PC-9 (cell line): ENCODE results near the gene PLA2G1B.

ENCODE experiments used
- EZH2 ChIP-seq: fragments of 200-600 bp; sonication (generic); IDR thresholded peaks from 2 replicates; pipeline ENCODE4 v1.8.0; 2017; ENCODE audit warnings: antibody characterized with exemption, low read depth
- TF ChIP-seq, protein P1 (sequence below): fragments of 200-600 bp; sonication (generic); conservative IDR thresholded peaks from 2 replicates; pipeline ENCODE4 v1.6.1; 2017; ENCODE audit warnings: mixed run types, antibody characterized with exemption, mild to moderate bottlenecking, moderate library complexity

- TF ChIP-seq, protein P1, sequence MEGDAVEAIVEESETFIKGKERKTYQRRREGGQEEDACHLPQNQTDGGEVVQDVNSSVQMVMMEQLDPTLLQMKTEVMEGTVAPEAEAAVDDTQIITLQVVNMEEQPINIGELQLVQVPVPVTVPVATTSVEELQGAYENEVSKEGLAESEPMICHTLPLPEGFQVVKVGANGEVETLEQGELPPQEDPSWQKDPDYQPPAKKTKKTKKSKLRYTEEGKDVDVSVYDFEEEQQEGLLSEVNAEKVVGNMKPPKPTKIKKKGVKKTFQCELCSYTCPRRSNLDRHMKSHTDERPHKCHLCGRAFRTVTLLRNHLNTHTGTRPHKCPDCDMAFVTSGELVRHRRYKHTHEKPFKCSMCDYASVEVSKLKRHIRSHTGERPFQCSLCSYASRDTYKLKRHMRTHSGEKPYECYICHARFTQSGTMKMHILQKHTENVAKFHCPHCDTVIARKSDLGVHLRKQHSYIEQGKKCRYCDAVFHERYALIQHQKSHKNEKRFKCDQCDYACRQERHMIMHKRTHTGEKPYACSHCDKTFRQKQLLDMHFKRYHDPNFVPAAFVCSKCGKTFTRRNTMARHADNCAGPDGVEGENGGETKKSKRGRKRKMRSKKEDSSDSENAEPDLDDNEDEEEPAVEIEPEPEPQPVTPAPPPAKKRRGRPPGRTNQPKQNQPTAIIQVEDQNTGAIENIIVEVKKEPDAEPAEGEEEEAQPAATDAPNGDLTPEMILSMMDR, result no peak
- TF ChIP-seq EZH2, result no peak
These were observed 35.8 kb upstream of the PLA2G1B start for GRCh38 chr12:120363274-120363855.
